AG09319 (cell line): ENCODE measurements around the gene UBE2E2.
"Not testable (repeated sequence)": the region's sequence is repeated elsewhere in the genome, so short reads cannot be mapped to it uniquely, and the experiment has no call there.

Experiments
- DNase-seq: peaks from one replicate; pipeline ENCODE4 v3.0.0-alpha.2; 2010; ENCODE audit warnings: low read depth; ENCODE audit errors: extremely low read depth
- TF ChIP-seq, protein P1 (sequence below): IDR thresholded peaks from 2 replicates; pipeline ENCODE4 v1.5.1; 2011; ENCODE audit warnings: low read depth, mild to moderate bottlenecking, inconsistent platforms, low read length, moderate library complexity

Gene UBE2E2

DNA sequence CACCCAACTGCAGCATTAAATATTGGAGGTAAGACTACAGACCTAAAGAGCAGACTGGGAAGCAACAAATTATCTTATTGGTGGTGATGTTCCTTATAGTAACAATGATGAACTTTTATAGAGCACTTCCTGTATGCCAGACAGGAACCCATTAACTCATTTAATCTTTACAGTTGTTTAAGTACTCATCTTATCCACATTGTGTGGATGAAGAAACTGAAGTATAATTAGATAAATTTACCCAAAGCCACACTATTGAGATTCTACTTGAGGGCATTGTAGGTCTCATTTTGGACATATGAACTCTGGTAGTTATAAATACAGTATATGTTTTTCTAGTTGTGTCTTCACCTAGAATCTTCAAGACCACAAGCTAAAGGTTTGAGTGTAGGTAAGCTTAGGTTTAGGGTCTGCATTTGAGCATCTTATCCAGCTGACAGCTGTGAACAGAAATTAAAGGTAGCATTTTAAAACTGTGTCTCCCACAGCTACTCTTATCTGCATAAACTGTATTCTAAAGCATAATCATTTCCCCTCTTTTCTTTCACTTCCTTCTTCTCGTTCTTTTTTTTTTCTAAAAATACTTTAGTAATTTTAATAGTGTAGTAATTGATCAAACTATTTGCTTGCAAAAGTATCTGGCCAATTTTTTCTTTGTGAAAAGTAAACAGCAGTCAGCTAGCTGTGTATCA is 138.2 kb downstream of the UBE2E2 start:
- TF ChIP-seq, protein P1, sequence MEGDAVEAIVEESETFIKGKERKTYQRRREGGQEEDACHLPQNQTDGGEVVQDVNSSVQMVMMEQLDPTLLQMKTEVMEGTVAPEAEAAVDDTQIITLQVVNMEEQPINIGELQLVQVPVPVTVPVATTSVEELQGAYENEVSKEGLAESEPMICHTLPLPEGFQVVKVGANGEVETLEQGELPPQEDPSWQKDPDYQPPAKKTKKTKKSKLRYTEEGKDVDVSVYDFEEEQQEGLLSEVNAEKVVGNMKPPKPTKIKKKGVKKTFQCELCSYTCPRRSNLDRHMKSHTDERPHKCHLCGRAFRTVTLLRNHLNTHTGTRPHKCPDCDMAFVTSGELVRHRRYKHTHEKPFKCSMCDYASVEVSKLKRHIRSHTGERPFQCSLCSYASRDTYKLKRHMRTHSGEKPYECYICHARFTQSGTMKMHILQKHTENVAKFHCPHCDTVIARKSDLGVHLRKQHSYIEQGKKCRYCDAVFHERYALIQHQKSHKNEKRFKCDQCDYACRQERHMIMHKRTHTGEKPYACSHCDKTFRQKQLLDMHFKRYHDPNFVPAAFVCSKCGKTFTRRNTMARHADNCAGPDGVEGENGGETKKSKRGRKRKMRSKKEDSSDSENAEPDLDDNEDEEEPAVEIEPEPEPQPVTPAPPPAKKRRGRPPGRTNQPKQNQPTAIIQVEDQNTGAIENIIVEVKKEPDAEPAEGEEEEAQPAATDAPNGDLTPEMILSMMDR: no peak
- no peak for DNase-seq

DNA sequence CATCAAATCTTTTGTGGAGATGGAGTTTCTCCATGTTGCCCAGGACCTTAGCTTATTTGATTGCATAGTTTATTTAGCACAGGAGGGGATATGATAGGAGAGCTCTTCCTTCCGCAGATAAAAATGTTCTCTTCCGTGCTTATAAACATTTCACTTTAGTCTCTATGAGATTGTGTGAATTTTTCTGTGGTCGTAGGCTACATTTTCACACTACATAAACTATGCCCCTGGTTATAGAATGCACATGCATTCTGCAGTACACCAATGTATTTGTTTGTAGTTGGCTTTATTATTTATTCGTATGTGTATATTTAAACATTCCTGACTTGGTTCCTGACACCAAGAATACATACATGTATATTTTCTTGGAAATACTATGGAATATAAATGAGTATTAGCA is 139.2 kb downstream of the UBE2E2 start:
- TF ChIP-seq, protein P1: no peak
- DNase-seq: no peak

DNA sequence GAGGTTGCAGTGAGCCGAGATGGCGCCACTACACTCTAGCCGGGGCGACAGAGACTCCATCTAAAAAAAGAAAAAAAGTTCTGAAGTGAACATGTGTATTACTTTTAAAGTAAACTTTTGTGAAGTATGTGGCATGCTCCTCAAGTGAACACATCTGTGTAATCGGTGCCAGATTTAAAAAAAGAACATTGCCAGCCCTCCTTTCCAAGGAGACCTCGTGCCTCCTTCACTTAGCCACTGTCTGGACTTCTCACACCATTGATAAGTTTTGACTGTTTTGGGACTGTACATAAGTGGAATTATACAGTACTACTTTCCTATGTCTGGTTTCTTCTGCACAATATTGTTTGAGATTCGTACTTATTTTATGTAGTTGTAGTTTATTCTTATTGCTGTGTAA is 140.4 kb downstream of the UBE2E2 start:
- no peak for DNase-seq
- TF ChIP-seq, protein P1: no peak

DNA sequence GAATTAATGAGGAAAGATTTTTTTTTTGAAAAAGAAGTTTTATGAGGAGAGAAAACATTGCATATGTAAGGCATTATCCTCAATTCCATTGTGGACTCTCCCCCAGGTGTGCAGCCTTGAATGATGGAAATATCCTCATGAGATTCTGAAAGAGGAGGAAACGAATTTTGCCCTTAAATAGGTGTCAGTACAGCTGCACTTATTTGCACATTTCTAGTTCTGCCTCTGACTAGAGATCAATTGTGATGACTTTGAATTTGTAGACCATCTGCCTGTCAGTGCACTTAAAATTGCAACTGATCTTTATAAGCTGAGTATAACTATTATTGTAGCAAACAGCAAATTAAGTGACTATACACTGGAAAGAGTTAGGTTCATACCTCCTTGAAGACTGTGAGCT is 141.8 kb downstream of the UBE2E2 start:
- TF ChIP-seq, protein P1: no peak
- no peak for DNase-seq

DNA sequence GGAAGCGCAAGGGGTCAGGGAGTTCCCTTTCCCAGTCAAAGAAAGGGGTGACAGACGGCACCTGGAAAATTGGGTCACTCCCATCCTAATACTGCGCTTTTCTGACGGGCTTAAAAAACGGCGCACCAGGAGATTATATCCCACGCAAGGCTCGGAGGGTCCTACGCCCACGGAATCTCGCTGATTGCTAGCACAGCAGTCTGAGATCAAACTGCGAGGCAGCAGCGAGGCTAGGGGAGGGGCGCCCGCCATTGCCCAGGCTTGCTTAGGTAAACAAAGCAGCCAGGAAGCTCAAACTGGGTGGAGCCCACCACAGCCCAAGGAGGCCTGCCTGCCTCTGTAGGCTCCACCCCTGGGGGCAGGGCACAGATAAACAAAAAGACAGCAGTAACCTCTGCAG is 146.3 kb downstream of the UBE2E2 start:
- DNase-seq: not testable (repeated sequence)

DNA sequence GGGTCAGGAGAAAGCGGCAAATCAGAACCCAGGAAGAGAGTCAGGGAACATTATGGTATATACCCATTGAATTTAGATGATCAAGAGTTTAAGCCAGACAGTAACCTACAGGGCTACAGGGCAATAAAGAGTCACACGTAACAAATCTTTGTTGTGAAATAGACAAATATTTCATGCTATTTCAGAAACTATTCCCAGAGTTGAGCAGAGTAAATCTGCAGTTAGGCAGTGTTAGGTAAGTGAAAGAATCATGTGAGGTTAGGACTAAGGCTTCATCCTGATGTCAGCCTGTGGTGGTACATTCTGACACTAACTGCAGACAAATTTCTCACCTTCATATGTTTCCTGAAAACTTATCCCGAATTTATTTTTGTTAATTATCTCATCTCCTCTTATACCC is 153.0 kb downstream of the UBE2E2 start:
- no peak for DNase-seq
- TF ChIP-seq, protein P1: no peak

DNA sequence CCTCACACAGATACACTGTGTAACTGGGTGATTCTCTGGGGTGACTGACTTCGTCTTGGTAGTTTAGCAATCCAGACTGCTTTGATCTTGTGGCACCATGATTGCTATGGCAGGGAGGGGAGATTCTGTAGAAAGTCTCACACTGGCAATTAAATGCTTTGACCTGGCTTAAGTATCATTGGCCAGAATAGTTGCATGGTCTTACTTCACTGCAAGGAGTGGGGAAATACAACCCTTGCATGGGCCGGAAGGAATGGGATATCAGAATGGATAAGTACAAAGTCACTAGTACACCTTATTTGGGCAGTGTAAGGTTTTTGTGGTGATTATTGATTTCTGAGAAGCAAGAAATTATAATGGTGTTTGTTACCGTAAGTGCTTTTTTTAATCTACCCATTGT is 153.8 kb downstream of the UBE2E2 start:
- TF ChIP-seq, protein P1: no peak
- DNase-seq: no peak

DNA sequence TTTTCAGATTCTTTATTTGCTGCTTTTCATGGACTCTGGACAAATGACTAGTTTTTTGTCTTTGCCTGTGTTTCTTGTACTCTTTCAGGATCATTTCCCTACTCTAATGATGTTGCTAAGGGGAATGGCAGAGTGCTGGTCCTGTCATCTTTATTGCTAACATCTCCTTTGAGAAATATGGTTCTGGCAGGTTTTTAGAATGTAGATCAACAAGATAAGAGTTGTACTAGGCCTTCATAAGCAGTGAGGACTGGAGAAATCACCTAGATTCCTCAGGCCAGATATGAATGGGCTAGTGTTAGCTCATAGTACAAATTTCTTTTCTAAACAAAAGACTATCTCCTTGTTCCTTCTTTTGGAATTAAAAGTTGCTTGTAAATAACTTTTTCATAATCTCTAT is 156.0 kb downstream of the UBE2E2 start:
- no peak for DNase-seq
- TF ChIP-seq, protein P1: no peak
